Upper lobe of right lung (tissue), 1 donor: ENCODE data around the gene CIITA. TPM values are rescaled to one million over a fixed set of nuclear protein-coding genes. Genes with fewer than 3 reads are reported as not detected.

Source experiments
- ATAC-seq: fragments of 200-7000 bp; cut with Tn5 transposase; one replicate; pipeline ENCODE4 v1.9.1; 2020; ENCODE audit warnings: mild to moderate bottlenecking, moderate library complexity
- DNase-seq: peaks from one replicate; pipeline ENCODE4 v3.0.0-alpha.2; 2020
- H3K27ac ChIP-seq: fragments of 200-600 bp; one replicate; pipeline ENCODE4 v1.8.0; 2022
- H3K27me3 ChIP-seq: fragments of 200-600 bp; one replicate; pipeline ENCODE4 v1.8.0; 2022; ENCODE audit warnings: mild to moderate bottlenecking
- H3K36me3 ChIP-seq: fragments of 200-600 bp; one replicate; pipeline ENCODE4 v1.8.0; 2022
- H3K4me1 ChIP-seq: fragments of 200-600 bp; one replicate; pipeline ENCODE4 v1.8.0; 2022
- H3K4me3 ChIP-seq: fragments of 200-600 bp; one replicate; pipeline ENCODE4 v1.8.0; 2022; ENCODE audit warnings: mild to moderate bottlenecking
- H3K9me3 ChIP-seq: fragments of 200-600 bp; one replicate; pipeline ENCODE4 v1.8.0; 2022
- intact Hi-C: fragments of 100-400 bp; cut with DNase I; formaldehyde crosslinking; loops from one replicate; pipeline ENCODE4 v1.11.0; 2022
- total RNA-seq: library from RNA; stranded (reverse); fragmentation: NEBNext Ultra II Directional; extraction: Animal tissue kit (Norgen Biotek cat#: 25700); gene quantifications from one replicate; pipeline ENCODE4 v1.2.1, GENCODE V29; 2021
- TF ChIP-seq, protein P1 (sequence below): fragments of 200-600 bp; IDR thresholded peaks from one replicate; pipeline ENCODE4 v1.8.0; 2022; ENCODE audit warnings: antibody characterized with exemption
- donor health status: DM: no; HTN: yes; CAD: no; lungs with severe emphysema.

Gene CIITA
- total RNA-seq, 1 donor from 2014 or later, result 78.9 TPM

DNA sequence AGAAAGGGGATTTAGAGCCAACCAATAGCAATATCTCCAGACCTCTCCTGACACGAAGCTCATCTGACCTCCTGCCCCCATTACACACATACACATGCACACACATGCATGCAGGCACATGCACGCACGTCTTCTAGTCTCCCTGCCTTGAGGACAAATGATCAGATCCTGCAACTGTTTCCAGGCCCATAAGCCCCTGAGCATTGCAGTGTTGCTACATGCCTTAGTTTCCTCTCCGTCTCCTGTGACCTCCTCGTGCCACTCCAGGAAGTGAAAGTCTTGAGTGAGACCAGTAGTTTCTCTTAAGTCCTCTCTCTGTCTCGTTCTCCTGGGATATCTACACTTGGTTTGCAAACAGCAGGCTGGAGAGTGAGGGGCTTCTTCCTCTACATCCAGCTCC, 8.2 kb downstream of the CIITA start:
- peak; percentile 51 for ATAC-seq
- intact Hi-C loops, result no loop called here
- Histone ChIP-seq H3K27ac (no peak overlapping the region), H3K4me1 (peaks cover 57% of the 10 kb centered on the region), H3K27me3 (no peaks in the 10 kb centered on the region), H3K36me3 (no peaks in the 10 kb centered on the region), H3K4me3 (no peak overlapping the region), H3K9me3 (no peaks in the 10 kb centered on the region)
- peak; percentile 60 for DNase-seq
- TF ChIP-seq, protein P1, sequence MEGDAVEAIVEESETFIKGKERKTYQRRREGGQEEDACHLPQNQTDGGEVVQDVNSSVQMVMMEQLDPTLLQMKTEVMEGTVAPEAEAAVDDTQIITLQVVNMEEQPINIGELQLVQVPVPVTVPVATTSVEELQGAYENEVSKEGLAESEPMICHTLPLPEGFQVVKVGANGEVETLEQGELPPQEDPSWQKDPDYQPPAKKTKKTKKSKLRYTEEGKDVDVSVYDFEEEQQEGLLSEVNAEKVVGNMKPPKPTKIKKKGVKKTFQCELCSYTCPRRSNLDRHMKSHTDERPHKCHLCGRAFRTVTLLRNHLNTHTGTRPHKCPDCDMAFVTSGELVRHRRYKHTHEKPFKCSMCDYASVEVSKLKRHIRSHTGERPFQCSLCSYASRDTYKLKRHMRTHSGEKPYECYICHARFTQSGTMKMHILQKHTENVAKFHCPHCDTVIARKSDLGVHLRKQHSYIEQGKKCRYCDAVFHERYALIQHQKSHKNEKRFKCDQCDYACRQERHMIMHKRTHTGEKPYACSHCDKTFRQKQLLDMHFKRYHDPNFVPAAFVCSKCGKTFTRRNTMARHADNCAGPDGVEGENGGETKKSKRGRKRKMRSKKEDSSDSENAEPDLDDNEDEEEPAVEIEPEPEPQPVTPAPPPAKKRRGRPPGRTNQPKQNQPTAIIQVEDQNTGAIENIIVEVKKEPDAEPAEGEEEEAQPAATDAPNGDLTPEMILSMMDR, result no peak

GRCh38 chr16:10888320-10888937, 11.4 kb downstream of the CIITA start:
- peak; percentile 73 for DNase-seq
- H3K27me3 ChIP-seq, result no peaks in the 10 kb centered on the region
- H3K4me1 ChIP-seq, result peaks cover 39% of the 10 kb centered on the region
- TF ChIP-seq, protein P1, result no peak
- intact Hi-C loops, result no loop called here
- H3K4me3 ChIP-seq, result no peak overlapping the region
- no peak overlapping the region for H3K27ac ChIP-seq
- peak; percentile 33 for ATAC-seq
- no peaks in the 10 kb centered on the region for H3K36me3 ChIP-seq
- no peaks in the 10 kb centered on the region for H3K9me3 ChIP-seq

GRCh38 chr16:10889855-10890254, 12.9 kb downstream of the CIITA start:
- H3K4me3 ChIP-seq, result no peak overlapping the region
- H3K27me3 ChIP-seq, result no peaks in the 10 kb centered on the region
- no peaks in the 10 kb centered on the region for H3K9me3 ChIP-seq
- intact Hi-C loops, result no loop called here
- DNase-seq (no peak), ATAC-seq (no peak)
- peaks cover 28% of the 10 kb centered on the region for H3K4me1 ChIP-seq
- H3K27ac ChIP-seq, result no peak overlapping the region
- TF ChIP-seq, protein P1, result no peak
- H3K36me3 ChIP-seq, result no peaks in the 10 kb centered on the region

- intact Hi-C loops, result no loop called here
- ATAC-seq (no peak), DNase-seq (no peak)
- Histone ChIP-seq H3K9me3 (no peaks in the 10 kb centered on the region), H3K4me3 (no peak overlapping the region), H3K27ac (no peak overlapping the region), H3K27me3 (no peaks in the 10 kb centered on the region), H3K4me1 (peaks cover 12% of the 10 kb centered on the region), H3K36me3 (peaks cover 8% of the 10 kb centered on the region)
- TF ChIP-seq, protein P1, result no peak
Measured at GRCh38 chr16:10892782-10893318, 15.8 kb downstream of the CIITA start.

- intact Hi-C loops, result no loop called here
- Histone ChIP-seq H3K4me1 (no peaks in the 10 kb centered on the region), H3K4me3 (no peak overlapping the region), H3K9me3 (no peaks in the 10 kb centered on the region), H3K27ac (no peak overlapping the region), H3K27me3 (no peaks in the 10 kb centered on the region), H3K36me3 (peaks cover 14% of the 10 kb centered on the region)
- TF ChIP-seq, protein P1, result no peak
- DNase-seq, result no peak
- peak; percentile 55 for ATAC-seq
Measured at GRCh38 chr16:10895053-10895946, 18.3 kb downstream of the CIITA start.
